ENCODE results near the gene CYP46A1.

Gene CYP46A1

DNA sequence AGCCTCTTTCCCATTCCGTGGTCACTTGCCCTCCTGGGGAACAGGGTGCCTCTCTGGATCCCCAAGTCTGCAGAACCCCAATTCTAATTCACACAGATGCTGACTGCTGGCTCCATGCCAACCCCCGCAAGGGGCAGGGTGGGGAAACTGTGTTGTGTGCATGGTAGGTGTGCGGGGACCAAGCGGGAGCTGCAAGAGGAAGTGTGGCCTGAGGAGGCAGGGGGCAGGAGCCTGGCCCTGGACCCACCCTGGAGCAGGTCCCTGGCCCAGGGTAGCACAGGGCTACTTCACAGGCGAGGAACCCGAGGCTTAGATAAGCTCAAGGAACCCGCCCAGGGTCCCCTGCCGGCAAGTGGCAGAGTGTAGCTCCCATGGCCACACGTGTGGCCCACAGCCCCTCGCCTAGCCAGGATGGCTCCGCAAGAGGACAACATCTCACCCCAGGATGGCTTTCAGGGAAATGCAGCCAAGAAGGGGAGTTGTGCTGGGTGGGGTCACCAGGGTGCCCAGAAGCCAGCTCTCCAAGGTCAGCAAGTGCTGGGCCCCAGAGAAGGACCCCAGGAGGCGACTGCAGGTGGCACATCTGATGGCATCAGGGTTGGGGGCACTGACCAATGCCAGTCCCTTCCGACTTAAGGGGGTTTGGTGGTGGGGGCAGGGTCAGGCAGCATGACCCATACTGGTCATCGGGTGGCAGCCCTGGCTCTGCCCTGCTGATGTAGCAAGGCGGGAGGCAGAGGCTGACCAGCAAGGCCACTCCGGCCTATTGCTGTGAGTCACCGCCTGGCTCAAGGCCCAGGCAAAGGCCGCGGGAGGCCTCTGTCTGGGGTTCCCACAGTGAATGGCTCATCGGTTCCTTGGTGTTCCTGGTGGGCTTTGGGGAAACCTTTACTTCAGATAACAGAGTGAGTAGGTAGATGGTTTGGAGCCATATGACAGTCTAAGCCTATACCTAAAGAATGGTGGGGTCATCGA is 71.8 kb downstream of the CYP46A1 start:
- CTCF ChIA-PET: interaction anchor here (0.8 to 1.8 kb wide), 4 partner anchors 8 to 72 kb away, joined by 3 to 5 read pairs (median 3); partner anchors contain the start of gene CYP46A1
- POLR2A ChIA-PET: no interaction called here
- 76% methylated on average over 18 of the region's 21 CpGs for WGBS (ENCODE audit: insufficient coverage)

DNA sequence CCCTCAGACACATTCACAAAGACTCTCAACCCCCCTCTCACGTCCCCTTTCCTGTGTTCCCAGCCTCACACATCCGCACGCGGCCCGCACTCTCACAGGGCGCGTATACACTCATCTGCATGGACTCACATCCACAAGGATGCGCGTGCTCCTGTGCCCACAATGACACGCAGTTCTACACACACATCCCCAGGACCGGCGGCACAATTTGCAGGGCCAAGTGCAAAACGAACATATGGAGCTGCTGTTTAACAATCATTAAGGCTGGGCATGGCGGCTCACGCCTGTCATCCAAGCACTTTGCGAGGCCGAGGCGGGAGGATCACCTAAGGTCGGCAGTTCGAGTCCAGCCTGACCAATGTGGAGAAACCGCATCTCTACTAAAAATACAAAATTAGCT is 72.7 kb downstream of the CYP46A1 start:
- 93% methylated on average over 19 of the region's 21 CpGs for WGBS (ENCODE audit: insufficient coverage)
- POLR2A ChIA-PET: no interaction called here

More for the DNA sequence above, 71.8 kb downstream of the CYP46A1 start:
- no peak overlapping the region for H3K27ac ChIP-seq (ENCODE audit: insufficient read depth in 1 of 2, low read depth in 1 of 2, low read length in 2 of 2, poor library complexity in 1 of 2, severe bottlenecking in 2 of 2)
- DNase-seq: no peak
- H3K36me3 ChIP-seq (ENCODE audit: control insufficient read depth in 4 of 4, insufficient read depth in 4 of 4, low read length in 3 of 4): no peaks in the 10 kb centered on the region
- H3K4me3 ChIP-seq (ENCODE audit: control insufficient read depth in 1 of 7, extremely low read depth in 1 of 7, insufficient read depth in 4 of 7, low read depth in 2 of 7, low read length in 6 of 7): no peak overlapping the region
- peaks cover 0 to 36% (median 25%) of the 10 kb centered on the region in 4 experiments for H3K4me1 ChIP-seq (ENCODE audit: control extremely low read depth in 1 of 4, control insufficient read depth in 4 of 4, insufficient read depth in 4 of 4, low read length in 3 of 4)
- H3K9me3 ChIP-seq (ENCODE audit: control extremely low read depth in 1 of 5, control insufficient read depth in 4 of 5, insufficient read depth in 2 of 5, low read depth in 1 of 5, low read length in 4 of 5): no peaks in the 10 kb centered on the region
- H3K27me3 ChIP-seq (replicated peaks in 2 of 5; ENCODE audit: control insufficient read depth in 4 of 5, insufficient read depth in 5 of 5, low read length in 4 of 5): peaks cover 0 to 61% (median 6%) of the 10 kb centered on the region in 5 experiments

DNA sequence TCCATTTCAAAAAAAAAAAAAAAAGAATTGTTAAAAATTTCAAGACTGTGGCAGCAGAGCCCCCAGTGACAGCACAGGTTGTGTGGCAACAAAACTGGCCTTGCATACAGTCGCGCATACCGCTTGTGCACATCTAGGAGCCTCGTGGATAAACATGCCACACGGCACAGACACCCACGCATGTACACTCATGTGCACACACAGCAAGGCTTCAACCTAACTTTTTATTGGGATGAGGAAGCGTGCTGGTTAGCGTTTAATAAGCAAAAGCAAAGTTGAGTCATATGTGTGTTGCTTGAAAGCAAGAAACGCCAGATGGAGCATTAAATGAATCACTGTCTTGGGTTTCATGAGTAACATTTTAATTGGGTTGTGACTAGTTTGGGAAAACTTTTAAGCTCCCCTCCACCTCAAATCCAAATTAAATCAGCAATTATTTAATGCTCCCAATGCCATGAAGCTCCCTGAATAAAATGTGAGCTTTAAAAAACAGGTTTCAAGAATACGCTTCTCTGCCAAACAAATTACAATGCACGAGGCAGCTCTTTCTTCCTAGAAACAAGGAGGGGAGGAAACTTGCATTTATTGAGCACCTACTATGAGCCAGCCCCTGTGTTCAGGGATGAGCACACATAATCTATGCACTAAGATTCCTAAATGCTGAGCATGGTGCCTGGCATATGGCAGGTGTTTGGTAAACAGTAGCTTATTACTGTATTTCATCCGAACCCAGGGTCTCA is 73.4 kb downstream of the CYP46A1 start:
- H3K27ac ChIP-seq (ENCODE audit: insufficient read depth in 1 of 2, low read depth in 1 of 2, low read length in 2 of 2, poor library complexity in 1 of 2, severe bottlenecking in 2 of 2): no peak overlapping the region
- H3K27me3 ChIP-seq (replicated peaks in 2 of 5; ENCODE audit: control insufficient read depth in 4 of 5, insufficient read depth in 5 of 5, low read length in 4 of 5): peaks cover 0 to 56% (median 6%) of the 10 kb centered on the region in 5 experiments
- WGBS (ENCODE audit: insufficient coverage): 95% methylated on average over 10 of the region's 12 CpGs
- CTCF ChIA-PET: no interaction called here
- H3K9me3 ChIP-seq (ENCODE audit: control extremely low read depth in 1 of 5, control insufficient read depth in 4 of 5, insufficient read depth in 2 of 5, low read depth in 1 of 5, low read length in 4 of 5): no peaks in the 10 kb centered on the region
- peaks cover 0 to 26% (median 16%) of the 10 kb centered on the region in 4 experiments for H3K4me1 ChIP-seq (ENCODE audit: control extremely low read depth in 1 of 4, control insufficient read depth in 4 of 4, insufficient read depth in 4 of 4, low read length in 3 of 4)
- H3K36me3 ChIP-seq (ENCODE audit: control insufficient read depth in 4 of 4, insufficient read depth in 4 of 4, low read length in 3 of 4): no peaks in the 10 kb centered on the region
- POLR2A ChIA-PET: no interaction called here
- no peak overlapping the region for H3K4me3 ChIP-seq (ENCODE audit: control insufficient read depth in 1 of 7, extremely low read depth in 1 of 7, insufficient read depth in 4 of 7, low read depth in 2 of 7, low read length in 6 of 7)
- no peak for DNase-seq

More for the DNA sequence above, 72.7 kb downstream of the CYP46A1 start:
- H3K4me3 ChIP-seq (ENCODE audit: control insufficient read depth in 1 of 7, extremely low read depth in 1 of 7, insufficient read depth in 4 of 7, low read depth in 2 of 7, low read length in 6 of 7): no peak overlapping the region
- no peak overlapping the region for H3K27ac ChIP-seq (ENCODE audit: insufficient read depth in 1 of 2, low read depth in 1 of 2, low read length in 2 of 2, poor library complexity in 1 of 2, severe bottlenecking in 2 of 2)
- no peaks in the 10 kb centered on the region for H3K36me3 ChIP-seq (ENCODE audit: control insufficient read depth in 4 of 4, insufficient read depth in 4 of 4, low read length in 3 of 4)
- peaks cover 0 to 62% (median 6%) of the 10 kb centered on the region in 5 experiments for H3K27me3 ChIP-seq (replicated peaks in 2 of 5; ENCODE audit: control insufficient read depth in 4 of 5, insufficient read depth in 5 of 5, low read length in 4 of 5)
- CTCF ChIA-PET: no interaction called here
- H3K9me3 ChIP-seq (ENCODE audit: control extremely low read depth in 1 of 5, control insufficient read depth in 4 of 5, insufficient read depth in 2 of 5, low read depth in 1 of 5, low read length in 4 of 5): no peaks in the 10 kb centered on the region
- H3K4me1 ChIP-seq (ENCODE audit: control extremely low read depth in 1 of 4, control insufficient read depth in 4 of 4, insufficient read depth in 4 of 4, low read length in 3 of 4): peaks cover 0 to 33% (median 23%) of the 10 kb centered on the region in 4 experiments
- no peak for DNase-seq

DNA sequence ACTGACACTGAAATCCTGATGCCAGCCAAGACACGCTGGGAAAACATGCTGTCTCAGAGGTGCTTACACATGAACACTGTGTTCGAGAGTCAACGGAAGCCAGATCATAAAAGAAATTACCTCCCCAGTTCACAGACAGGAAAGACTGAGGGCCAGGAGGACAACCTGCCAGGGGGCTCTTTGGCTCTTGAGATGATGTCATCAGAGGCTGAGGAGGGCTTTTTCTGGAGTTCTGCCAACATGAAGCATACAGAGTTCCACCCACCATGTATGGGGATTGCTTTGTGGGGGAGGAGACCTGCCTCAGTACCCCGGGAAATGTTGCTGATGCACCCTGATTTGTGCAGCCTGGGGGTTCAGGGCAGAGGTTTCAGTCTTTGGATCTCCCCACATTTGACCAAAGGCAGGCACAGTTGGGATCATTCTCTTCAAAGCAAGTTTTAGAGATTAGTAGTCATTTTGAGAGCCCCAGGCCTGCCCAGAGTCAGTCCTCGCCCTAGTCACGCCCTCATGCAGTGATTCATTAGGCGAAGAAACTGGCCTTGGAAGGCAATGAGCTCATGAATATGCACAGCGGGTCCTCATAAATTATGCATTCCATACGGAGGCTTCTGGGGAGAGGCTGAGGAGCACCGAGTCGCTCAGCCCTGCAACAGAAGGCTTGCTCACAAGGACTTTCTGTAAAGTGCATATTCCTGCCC is 74.2 kb downstream of the CYP46A1 start:
- Histone ChIP-seq H3K27ac (ENCODE audit: insufficient read depth in 1 of 2, low read depth in 1 of 2, low read length in 2 of 2, poor library complexity in 1 of 2, severe bottlenecking in 2 of 2) (no peak overlapping the region), H3K4me1 (ENCODE audit: control extremely low read depth in 1 of 4, control insufficient read depth in 4 of 4, insufficient read depth in 4 of 4, low read length in 3 of 4) (peaks cover 0 to 19% (median 8%) of the 10 kb centered on the region in 4 experiments), H3K4me3 (ENCODE audit: control insufficient read depth in 1 of 7, extremely low read depth in 1 of 7, insufficient read depth in 4 of 7, low read depth in 2 of 7, low read length in 6 of 7) (no peak overlapping the region), H3K27me3 (replicated peaks in 2 of 5; ENCODE audit: control insufficient read depth in 4 of 5, insufficient read depth in 5 of 5, low read length in 4 of 5) (peaks cover 0 to 63% (median 6%) of the 10 kb centered on the region in 5 experiments), H3K9me3 (ENCODE audit: control extremely low read depth in 1 of 5, control insufficient read depth in 4 of 5, insufficient read depth in 2 of 5, low read depth in 1 of 5, low read length in 4 of 5) (peaks cover 0 to 5% (median 0%) of the 10 kb centered on the region in 5 experiments), H3K36me3 (ENCODE audit: control insufficient read depth in 4 of 4, insufficient read depth in 4 of 4, low read length in 3 of 4) (no peaks in the 10 kb centered on the region)
- no peak for DNase-seq
- WGBS (ENCODE audit: insufficient coverage): over 99% methylated on average over 9 of the region's 11 CpGs
- ChIA-PET CTCF (no interaction called here), POLR2A (no interaction called here)

DNA sequence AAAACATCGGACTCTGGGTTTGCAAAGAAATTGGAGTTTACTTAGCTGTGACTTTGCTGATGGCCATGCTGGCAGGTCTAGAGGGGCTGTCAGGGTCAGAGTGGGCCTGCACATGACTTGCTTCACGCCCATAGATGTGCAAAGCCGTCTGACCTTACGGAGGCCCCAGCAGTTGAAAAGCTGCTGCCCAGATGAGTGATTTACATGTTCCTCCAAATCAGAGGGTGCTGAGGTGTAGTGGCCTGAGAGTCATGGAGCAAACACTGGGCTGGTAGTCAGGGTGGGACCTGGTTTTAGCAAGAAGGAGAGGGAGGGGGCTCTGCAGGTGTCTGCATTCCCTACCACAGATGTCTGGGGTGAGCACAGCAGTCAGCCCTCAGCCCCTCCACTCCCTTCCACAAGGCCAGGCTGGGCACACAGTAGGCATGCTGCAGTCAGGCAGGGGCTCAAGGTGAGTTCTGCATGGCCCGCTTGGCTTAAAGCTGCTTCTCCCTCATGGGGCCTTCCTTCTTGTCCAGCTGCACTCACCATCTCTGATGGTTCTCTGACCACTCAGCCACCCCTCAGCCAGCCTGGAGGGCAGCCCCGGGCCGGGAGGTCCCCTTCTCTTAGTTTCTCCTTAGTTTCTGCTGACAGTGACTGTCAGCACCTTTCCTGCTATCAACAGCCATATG is 74.9 kb downstream of the CYP46A1 start:
- H3K9me3 ChIP-seq (ENCODE audit: control extremely low read depth in 1 of 5, control insufficient read depth in 4 of 5, insufficient read depth in 2 of 5, low read depth in 1 of 5, low read length in 4 of 5): peaks cover 0 to 5% (median 0%) of the 10 kb centered on the region in 5 experiments
- ChIA-PET CTCF (interaction anchor here (1.4 kb wide), 1 partner anchor 33 kb away, joined by 3 read pairs; no protein-coding TSS in a partner anchor), POLR2A (no interaction called here)
- no peak overlapping the region for H3K4me3 ChIP-seq (ENCODE audit: control insufficient read depth in 1 of 7, extremely low read depth in 1 of 7, insufficient read depth in 4 of 7, low read depth in 2 of 7, low read length in 6 of 7)
- peaks cover 0 to 71% (median 5%) of the 10 kb centered on the region in 5 experiments for H3K27me3 ChIP-seq (replicated peaks in 2 of 5; ENCODE audit: control insufficient read depth in 4 of 5, insufficient read depth in 5 of 5, low read length in 4 of 5)
- no peak for DNase-seq
- H3K4me1 ChIP-seq (ENCODE audit: control extremely low read depth in 1 of 4, control insufficient read depth in 4 of 4, insufficient read depth in 4 of 4, low read length in 3 of 4): peaks cover 0 to 11% (median 1%) of the 10 kb centered on the region in 4 experiments
- H3K36me3 ChIP-seq (ENCODE audit: control insufficient read depth in 4 of 4, insufficient read depth in 4 of 4, low read length in 3 of 4): no peaks in the 10 kb centered on the region
- no peak overlapping the region for H3K27ac ChIP-seq (ENCODE audit: insufficient read depth in 1 of 2, low read depth in 1 of 2, low read length in 2 of 2, poor library complexity in 1 of 2, severe bottlenecking in 2 of 2)
- WGBS (ENCODE audit: insufficient coverage): 90% methylated on average over 7 of the region's 7 CpGs

DNA sequence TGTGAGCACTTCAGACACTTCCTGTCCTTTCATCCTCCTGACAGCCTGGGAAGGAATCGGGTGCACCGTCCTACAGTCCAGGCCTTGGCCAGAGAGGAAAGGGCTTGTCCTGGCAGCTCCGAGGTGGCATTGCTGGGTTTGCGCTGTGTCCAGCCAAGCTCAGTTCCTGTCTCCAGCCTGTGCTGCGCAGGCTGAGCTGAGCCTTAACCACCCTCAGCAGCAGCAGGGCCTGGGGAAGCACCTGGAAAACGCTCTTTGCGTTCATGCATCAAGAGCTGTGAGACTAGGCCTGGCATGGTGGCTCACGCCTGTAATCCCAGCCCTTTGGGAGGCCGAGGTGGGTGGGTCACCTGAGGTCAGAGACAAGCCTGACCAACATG is 75.4 kb downstream of the CYP46A1 start:
- ChIA-PET POLR2A (no interaction called here), CTCF (interaction anchor here (1.4 kb wide), 1 partner anchor 33 kb away, joined by 3 read pairs; no protein-coding TSS in a partner anchor)

More for the DNA sequence above, 75.4 kb downstream of the CYP46A1 start:
- DNase-seq: no peak
- Histone ChIP-seq H3K27ac (ENCODE audit: insufficient read depth in 1 of 2, low read depth in 1 of 2, low read length in 2 of 2, poor library complexity in 1 of 2, severe bottlenecking in 2 of 2) (no peak overlapping the region), H3K4me1 (ENCODE audit: control extremely low read depth in 1 of 4, control insufficient read depth in 4 of 4, insufficient read depth in 4 of 4, low read length in 3 of 4) (peaks cover 0 to 6% (median 0%) of the 10 kb centered on the region in 4 experiments), H3K9me3 (ENCODE audit: control extremely low read depth in 1 of 5, control insufficient read depth in 4 of 5, insufficient read depth in 2 of 5, low read depth in 1 of 5, low read length in 4 of 5) (peaks cover 0 to 5% (median 0%) of the 10 kb centered on the region in 5 experiments), H3K36me3 (ENCODE audit: control insufficient read depth in 4 of 4, insufficient read depth in 4 of 4, low read length in 3 of 4) (no peaks in the 10 kb centered on the region), H3K4me3 (ENCODE audit: control insufficient read depth in 1 of 7, extremely low read depth in 1 of 7, insufficient read depth in 4 of 7, low read depth in 2 of 7, low read length in 6 of 7) (no peak overlapping the region), H3K27me3 (replicated peaks in 2 of 5; ENCODE audit: control insufficient read depth in 4 of 5, insufficient read depth in 5 of 5, low read length in 4 of 5) (peaks cover 0 to 75% (median 5%) of the 10 kb centered on the region in 5 experiments)
- WGBS (ENCODE audit: insufficient coverage): 88% methylated on average over 8 of the region's 9 CpGs
